Right kidney (tissue), 1 donor: Measurements from ENCODE around the gene USP48.
"Not testable (repeated sequence)": the region's sequence is repeated elsewhere in the genome, so short reads cannot be mapped to it uniquely, and the experiment has no call there.

Experiments
- DNase-seq: peaks from one replicate; pipeline ENCODE4 v3.0.0-alpha.2; 2016

The USP48 gene

DNA sequence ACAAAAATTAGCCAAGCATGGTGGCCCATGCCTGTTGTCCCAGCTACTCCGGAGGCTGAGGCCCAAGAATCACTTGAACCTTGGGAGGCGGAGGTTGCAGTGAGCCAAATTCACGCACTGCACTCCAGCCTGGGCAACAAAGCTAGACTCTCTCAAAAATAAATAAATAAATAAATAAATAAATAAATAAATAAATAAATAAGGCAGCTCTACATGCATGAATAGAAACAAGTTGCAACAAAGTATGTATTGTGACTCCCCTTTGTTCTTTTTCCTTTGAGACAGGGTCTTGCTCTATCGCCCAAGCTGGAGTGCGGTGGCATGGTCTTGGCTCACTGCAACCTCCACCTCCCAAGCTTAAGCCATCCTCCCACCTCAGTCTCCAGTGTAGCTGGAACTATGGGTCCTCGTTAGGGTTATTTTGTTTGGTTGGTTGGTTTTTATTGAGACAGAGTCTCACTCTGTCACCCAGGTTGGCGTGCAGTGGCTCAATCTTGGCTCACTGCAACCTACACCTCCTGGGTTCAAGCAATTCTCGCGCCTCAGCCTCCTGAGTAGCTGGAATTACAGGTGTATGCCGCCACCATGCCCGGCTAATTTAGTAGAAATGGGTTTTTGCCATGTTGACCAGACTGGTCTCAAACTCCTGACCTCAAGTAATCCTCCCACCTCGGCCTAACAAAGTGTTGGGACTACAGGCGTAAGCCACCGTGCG lies 8.0 kb downstream of the USP48 start:
- DNase-seq: no peak

DNA sequence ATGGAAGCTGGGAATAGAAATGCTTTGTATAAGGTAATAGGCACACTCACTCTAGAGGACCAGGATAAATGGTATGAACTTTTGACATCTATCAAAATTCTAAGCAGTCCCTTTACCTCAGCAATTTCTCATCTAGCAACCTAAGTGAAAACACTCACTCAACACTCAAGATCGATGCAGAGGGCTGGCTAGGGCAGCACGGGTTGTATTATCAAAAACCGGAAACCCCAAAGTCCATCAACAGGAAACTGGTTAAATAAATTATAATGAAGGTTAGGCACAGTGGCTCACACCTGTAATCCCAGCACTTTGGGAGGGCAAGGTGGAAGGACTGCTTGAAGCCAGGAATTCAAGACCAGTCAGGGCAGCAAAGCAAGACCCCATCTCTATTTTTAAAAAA lies 9.4 kb downstream of the USP48 start:
- no peak for DNase-seq

DNA sequence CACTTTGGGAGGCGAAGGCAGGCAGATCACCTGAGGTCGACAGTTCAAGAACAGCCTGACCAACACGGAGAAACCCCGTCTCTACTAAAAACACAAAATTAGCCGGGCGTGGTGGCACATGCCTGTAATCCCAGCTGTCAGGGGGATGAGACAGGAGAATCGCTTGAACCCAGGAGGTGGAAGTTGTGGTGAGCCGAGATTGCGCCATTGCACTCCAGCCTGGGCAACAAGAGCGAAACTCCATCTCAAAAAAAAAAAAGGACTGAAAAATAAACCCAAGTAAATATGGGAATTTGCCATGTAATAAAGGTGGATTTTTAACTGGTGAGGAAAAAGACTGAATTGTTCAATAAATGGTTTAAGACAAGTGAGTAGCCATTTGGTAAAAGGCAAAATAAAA lies 11.3 kb downstream of the USP48 start:
- DNase-seq: not testable (repeated sequence)

DNA sequence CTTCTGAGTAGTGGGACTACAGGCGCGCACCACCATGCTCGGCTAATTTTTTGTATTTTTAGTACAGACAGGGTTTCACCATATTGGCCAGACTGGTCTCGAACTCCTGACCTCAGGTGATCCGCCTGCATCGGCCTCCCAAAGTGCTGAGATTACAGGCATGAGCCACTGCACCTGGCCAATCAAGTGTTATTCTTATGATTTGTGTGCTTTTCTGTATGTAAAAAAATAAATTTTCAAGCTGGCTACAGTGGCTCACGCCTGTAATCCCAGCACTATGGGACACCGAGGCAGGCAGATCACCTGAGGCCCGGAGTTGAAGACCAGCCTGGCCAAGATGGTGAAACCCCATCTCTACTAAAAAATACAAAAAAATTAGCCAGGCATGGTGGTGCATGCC lies 12.3 kb downstream of the USP48 start:
- DNase-seq: not testable (repeated sequence)

DNA sequence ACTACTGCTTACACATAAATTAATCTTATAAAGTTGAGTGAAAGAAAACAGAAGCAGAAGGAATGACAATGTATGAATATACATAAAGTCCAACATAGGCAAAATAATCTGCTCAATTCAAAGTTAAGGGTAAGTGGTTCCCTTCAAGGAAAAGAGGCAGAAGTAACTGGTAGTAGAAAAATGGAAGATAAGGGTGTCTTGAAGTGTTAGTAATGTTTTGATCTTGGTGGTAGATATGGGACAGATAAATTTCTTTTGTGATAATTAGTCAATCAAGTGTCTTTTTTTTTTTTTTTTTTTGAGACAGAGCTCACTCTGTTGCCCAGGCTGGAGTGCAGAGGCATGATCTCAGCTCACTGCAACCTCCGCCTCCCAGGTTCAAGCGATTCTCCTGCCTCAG lies 12.7 kb downstream of the USP48 start:
- no peak for DNase-seq

DNA sequence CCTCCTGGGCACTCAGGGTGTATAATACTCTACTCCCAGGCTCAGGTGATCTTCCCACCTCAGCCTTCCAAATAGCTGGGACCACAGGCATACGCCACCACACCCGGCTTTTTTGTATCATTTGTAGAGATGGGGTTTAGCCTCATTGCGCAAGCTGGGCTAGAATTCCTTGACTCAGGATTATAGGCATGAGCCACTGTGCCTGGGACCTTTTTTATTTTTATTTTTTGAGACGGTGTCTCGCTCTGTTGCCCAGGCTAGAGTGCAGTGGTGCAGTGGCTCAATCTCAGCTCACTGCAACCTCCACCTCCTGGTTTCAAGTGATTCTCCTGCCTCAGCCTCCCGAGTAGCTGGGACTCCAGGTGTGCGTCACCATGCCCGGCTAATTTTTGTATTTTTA lies 15.8 kb downstream of the USP48 start:
- not testable (repeated sequence) for DNase-seq

DNA sequence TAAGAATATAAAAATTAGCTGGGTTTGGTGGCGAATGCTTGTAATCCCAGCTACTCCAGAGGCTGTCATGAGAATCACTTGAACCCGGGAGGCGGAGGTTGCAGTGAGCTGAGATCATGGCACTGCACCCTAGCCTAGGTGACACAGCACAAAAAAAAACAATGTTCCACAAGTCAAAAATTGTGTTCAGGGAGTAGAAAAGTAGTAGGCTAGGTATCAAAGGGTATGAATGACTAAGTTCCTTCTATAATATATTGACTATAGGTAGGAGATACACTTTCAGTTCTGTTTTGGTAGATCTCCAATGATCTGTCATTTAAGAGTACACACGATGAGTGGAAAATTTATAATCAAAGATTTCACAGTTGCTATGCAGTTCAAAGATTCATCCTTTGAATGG lies 16.7 kb downstream of the USP48 start:
- DNase-seq: no peak

DNA sequence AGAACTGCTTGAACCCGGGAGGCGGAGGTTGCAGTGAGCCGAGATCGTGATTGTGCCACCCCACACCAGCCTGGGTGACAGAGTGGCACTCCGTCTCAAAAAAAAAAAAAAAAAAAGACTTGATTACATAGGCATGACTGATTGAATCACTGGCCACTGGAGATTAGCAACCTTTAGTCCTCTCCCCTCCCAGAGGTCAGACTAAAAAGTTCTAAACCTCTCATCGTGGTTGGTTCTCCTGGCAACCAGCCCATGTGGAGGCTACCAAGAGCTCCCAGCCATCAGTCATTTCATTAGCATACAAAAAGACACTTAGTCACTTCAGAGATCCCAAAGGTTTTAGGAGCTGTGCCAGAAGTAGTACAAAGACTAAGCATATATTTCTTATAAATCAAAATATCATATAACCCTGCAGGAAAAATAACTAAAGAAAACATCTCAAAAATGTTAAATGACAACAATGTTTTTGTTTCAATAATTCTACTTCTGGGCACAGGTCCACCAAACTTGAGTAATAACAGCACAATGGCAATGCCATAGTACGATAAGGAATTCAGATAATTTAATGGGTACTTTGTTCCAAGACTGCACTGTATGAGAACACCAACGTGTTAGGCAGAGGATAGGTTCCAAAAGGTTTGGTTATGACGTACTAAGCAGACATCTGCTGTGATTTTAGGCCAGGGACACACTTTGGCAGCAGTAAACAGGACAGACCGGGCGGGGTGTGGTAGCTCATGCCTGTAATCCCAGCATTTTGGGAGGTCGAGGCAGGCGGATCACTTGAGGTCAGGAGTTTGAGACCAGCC lies 18.1 kb downstream of the USP48 start:
- DNase-seq: no peak

DNA sequence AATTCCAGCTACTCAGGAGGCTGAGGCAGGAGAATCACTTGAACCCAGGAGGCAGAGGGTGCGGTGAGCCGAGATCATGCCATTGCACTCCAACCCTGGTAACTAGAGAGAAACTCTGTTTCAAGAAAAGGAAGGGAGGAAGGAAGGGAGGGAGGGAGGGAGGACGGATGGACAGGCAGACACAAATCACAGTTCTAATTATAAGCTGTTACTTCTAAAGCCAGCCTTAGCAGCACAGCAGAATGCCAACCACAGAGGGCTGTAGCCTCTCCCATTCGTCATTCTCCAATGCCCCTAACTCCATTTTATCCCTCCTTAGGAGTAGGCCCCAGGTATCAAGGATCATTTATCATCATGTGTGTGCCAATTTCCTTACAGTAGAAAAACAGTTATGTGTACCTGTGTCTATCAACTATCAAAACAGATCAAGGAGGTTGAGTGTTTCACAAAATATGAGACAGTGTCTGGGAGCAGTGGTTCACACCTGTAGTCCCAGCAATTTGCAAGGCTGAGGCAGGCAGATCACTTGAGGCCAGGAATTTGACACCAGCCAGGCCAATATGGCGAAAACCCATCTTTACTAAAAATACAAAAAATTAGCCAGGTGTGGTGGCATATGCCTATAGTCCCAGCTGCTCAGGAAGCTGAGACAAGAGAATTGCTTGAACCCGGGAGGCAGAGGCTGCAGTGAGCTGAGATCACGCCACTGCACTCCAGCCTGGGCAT lies 19.1 kb downstream of the USP48 start:
- DNase-seq: no peak

DNA sequence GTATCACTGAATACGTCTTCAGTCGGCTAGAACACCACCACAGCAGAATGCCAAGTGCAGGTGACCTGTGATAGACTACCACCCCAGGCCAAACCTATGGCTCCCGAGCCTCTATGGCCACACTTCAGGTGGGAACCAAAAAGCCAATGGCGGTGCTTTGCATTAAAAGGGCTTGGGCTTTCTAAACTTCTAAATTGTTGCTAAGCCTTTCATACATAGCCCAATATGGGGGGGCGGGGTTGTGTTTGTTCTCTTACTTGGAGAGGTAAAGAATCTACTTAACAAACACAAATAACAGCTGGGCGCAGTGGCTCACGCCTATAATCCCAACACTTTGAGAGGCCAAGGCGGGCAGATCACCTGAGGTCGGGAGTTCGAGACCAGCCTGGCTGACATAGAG lies 19.7 kb downstream of the USP48 start:
- DNase-seq: no peak

DNA sequence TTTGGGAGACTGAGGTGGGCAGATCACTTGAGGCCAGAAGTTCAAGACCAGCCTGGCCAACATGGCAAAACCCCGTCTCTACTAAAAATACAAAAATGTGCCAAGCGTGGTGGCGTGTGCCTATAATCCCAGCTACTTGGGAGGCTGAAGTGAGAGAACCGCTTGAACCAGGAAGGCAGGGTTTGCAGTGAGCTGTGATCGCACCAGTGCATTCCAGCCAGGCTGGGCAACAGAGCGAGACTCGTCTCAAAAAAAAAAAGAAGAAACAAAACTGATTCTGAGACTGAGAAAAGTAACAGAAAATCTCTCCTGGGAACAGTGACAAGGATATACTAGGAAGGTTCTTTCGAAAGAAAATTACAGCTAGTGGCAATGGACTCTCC lies 20.9 kb downstream of the USP48 start:
- no peak for DNase-seq

DNA sequence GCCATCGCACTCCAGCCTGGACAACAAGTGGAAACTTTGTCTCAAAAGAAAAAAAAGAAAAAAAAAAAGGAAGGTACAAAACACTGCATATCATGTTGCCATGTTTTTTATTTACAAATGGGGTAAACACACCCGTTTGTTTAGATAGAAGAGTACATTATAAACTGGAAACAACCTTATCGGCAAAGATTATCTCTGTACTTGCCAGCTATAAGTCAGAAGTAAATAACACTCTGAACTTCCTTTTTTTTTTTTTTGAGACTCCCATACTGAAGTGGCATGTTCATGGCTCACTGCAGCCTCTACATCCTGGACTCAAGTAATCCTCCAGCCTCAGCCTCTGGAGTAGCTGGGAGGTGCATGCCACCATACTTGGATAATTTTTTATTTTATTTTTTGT lies 21.9 kb downstream of the USP48 start:
- DNase-seq: no peak

DNA sequence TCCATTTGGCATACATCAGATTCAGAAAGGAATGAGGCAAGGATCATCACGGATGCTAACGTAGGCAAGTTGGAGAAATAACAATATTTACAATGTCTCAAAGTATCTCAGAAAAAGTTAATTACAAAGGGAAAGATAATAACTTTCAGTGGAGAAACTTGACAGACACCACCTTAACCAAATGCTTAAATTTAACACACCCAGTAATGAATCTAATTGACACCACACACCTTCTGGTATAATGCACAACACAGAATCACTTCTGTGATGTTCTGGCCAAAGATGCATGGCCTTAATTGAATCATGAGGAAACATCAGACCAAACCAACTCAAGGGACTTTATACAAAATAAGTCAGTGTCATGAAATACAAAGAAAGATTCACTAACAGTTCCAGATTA lies 23.1 kb downstream of the USP48 start:
- no peak for DNase-seq

DNA sequence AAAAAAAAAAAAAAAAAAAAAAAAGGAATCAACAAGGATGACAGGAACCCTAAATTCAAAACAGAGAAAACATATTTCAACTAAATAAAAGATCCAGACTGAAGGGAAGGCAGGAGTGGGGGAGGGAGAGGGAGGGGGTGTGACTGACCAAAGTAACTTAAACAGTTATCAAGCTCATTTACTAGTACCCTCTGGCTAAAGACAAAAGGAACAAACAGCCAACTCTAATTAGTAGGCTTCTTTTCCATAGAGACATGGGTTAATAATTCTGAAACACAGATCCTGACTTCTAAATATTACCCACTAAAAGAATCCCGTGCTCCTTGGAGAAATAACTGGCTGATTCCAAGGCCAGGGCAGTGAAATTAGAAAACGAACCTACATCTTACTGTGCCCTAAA lies 23.8 kb downstream of the USP48 start:
- no peak for DNase-seq

DNA sequence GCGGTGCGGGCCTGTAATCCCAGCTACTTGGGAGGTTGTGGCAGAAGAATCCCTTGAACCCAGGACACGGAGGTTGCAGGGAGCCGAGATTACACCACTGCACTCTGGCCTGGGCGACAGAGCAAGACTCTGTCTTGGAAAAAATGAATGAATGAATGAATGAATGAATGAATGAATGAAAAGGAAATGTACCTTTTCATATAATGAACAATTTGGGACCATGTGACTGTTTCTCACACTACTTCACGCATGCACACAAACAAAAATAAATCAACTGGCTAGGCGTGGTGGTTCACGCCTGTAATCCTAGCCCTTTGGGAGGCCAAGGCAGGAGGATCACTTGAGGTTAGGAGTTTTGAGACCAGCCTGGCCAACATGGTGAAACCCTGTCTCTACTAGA lies 24.3 kb downstream of the USP48 start:
- DNase-seq: no peak

DNA sequence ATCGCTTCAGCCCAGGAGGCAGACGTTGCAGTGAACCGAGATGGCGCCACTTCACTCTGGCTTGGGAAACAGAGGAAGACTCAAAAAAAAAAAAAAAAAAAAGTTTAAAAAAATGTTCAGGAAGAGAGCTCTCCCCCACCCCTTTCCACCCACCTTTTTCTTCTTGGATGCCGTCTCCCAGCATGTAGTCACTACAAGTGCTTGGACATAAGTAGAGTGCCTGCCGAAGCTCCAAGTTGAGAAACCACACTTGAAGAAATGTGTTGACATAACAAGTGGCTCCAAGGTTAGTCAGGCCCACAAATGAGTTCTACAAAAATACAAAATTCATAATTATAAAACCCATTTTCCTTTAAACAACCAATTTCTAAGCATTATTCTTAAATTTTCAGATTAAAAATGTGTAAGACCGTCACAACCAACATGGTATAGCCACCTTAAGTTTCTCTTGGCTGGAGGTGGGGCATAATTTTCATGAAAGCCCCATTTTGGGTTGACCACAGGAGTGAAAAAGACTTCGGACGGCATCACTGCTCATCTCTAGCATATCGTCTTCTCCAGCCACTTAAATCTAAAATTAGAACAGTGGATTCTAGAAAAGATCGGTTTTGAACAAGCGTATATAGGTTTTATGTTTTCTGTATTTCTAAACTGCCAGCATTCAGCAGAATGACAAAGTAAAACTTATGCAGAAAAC lies 26.4 kb downstream of the USP48 start:
- DNase-seq: no peak

DNA sequence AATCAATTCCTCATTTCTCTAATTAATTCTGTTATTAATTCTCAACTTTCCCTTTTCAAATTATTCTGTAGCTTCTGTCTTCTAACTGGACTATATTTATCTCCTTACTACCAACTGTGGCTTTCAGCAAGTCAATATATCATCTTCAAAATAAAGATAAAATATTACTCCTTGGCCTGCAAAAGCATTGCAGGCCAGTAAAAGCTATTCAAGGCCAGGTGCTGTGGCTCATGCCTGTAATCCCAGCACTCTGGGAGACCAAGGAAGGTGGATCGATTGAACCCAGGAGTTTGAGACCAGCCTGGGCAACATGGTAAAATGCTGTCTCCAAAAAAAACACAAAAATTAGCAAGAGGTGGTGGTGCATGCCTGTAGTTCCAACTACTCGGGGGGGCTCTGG lies 27.9 kb downstream of the USP48 start:
- DNase-seq: no peak

DNA sequence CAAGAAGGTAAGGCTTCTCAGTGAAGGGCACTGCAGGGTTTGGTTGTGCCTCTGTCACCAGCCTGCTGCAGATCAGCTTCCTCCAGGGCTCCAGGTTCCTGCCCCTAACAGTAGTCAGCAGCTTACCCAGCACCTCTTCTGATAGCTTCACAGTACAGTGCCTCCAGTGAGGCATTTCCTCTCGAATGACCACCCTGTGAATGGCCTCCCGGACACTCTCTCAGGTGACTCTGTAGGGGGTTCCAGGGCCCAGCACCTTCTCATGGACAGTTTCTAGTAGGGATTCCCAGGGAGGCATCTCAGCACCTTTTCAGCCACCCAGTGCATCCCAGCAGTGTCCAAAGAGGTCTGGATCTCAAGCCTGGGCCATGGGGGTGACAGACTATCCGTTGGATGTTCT lies 28.4 kb downstream of the USP48 start:
- no peak for DNase-seq

DNA sequence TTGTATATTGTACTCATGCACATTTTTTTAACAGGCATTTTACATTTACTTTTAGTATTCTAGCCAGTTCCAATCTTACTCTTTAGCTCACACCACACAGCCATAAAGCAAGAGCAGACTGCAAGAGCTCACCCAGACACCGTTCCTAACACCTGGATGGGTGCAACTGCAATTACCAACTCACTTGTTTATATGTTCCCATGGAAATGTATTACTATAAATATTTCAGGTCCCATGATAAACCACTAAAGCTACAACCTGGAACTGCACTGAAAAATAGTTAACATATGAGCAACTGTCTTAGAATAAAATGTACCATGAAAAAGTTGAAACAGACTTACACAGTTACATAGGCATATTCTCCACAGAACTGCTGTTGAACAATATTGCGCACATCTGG lies 30.8 kb downstream of the USP48 start:
- DNase-seq: no peak

DNA sequence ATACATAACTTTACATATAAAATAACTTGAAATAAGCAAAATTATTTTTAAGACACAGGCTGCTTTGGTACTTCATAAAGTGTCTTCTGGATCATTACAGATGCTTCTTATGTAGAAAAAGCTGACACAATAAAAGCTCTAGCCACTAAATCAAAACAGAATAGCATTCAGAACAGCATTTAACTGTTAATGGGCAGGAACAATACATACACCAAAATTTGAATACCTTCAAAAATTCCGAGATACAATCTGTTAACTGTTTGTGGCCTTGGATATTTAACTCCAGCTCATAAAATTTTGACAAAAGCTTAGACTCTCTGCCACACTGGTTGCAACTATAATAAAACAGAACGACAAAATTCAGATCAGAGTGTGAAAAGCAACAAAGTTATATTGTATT lies 31.7 kb downstream of the USP48 start:
- DNase-seq: no peak

DNA sequence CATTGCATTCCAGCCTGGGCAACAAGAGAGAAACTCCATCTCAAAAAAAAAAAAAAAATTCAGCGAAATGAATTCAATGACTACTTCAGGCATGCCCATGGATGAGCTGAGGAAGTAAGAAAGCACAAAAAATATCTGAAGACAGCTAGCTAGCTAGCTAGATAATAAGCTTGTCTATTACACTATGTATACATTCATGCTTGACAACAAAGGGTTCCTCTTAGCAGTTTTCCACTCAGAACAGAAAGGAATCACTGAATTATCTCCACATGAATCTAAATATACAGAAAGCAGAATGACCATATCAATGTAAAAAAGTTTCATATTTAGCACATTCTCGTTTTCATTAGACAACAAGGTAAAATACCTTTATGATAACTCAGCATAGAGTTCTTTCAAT lies 32.1 kb downstream of the USP48 start:
- DNase-seq: no peak

DNA sequence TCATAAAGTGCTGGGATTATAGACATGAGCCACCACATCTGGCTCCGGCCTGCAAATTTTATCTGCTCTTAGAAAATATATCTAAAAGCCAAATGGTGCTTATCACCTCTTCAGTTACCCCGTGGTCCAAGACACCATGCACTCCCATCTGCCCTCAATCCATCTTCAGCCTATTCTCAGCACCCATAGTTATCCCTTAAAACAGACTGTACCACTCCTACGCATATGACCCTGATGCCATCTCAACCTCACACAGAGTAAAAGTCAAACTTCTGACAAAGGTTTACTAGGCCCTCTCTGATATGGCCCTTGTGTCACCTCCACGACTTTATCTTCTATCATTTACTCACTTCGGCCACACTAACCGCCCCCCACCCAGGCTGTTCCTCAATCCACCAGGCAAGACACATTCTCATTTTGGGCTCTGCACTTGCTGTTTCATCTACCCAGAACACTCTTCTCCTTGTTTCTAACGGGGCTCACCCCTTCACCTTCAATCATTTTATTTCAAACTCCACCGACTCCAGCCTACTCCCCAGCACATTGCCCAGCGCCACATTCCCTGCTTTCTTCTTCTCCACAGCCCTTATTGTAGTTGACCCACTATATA lies 33.0 kb downstream of the USP48 start:
- DNase-seq: no peak
